Heart left ventricle (tissue), 11 donors: ENCODE results near the gene FSD2. TPM values are rescaled to one million over a fixed set of nuclear protein-coding genes. Genes with fewer than 3 reads are reported as not detected.

Experiments used
- polyA plus RNA-seq, 2 donors: library from polyadenylated mRNA; stranded (reverse); fragments of 200-250 nt; gene quantifications; one replicate each; pipeline ENCODE4 v1.2.3, GENCODE V29; 2013
- total RNA-seq, 9 donors: library from RNA; depleted of rRNA in 2 of 9; stranded (reverse); fragments of >200 nt in 2 of 9; fragmentation: NEBNext Ultra II Directional in 3 of 9; extraction: Animal tissue kit (Norgen Biotek cat#: 25700) in 3 of 9; gene quantifications; one replicate each; pipeline versions ENCODE4 v1.1.0 to v1.2.4, GENCODE V29; 2016 to 2023
- donor health status: ischemic (EF 13 %, LVEDD 7.1; RV severe dilation, severe dysfunction).
- donor health status: healthy with polysubstance abuse.
- donor health status: DM: no; HTN: yes; CAD: no.
- donor health status: DM: no; HTN: no; CAD: no.
- donor health status: ischemic (EF 25% LVEDD 5.7; RV mildly dilated, moderate dysfunction).
- donor health status: healthy.
- donor health status: DM: yes; HTN: yes; CAD: no.
- donor health status: PGD.
- donor health status: nonischemic (EF 23%, LVEDD 6.1; RV moderate dilation, normal function).

The FSD2 gene
- total and polyA plus RNA-seq, 11 donors: 3.6 to 140 (median 66.0) TPM

Other genes with a start within 250 kb of the FSD2 start
- 1 to 10 TPM in 3 of 9 donors, under 1 TPM in 5, not detected in 1; 0.07 to 8.7 (median 0.77) TPM for gene CPEB1, start 158.7 kb downstream of the FSD2 start, total RNA-seq
- gene CPEB1, start 158.7 kb downstream of the FSD2 start, polyA plus RNA-seq: under 1 TPM; 0.12 to 0.19 TPM
- gene AP3B2, start 96.2 kb downstream of the FSD2 start, total RNA-seq: 1 to 10 TPM in 1 of 9 donors, under 1 TPM in 5, not detected in 3; 0.22 to 5.2 (median 0.54) TPM
- under 1 TPM; 0.06 to 0.11 TPM for gene AP3B2, start 96.2 kb downstream of the FSD2 start, polyA plus RNA-seq
- 1 to 10 TPM; 4.6 to 9.1 (median 6.3) TPM for gene WHAMM, start 3.6 kb upstream of the FSD2 start, total RNA-seq
- gene WHAMM, start 3.6 kb upstream of the FSD2 start, polyA plus RNA-seq: 1 to 10 TPM; 2.8 to 7.4 TPM
- 10 to 100 TPM; 30.4 to 60.5 (median 38.2) TPM for gene HOMER2, start 146.7 kb upstream of the FSD2 start, total RNA-seq
- gene HOMER2, start 146.7 kb upstream of the FSD2 start, polyA plus RNA-seq: 10 to 100 TPM; 15.2 to 16.9 TPM
- gene RAMAC, start 180.1 kb upstream of the FSD2 start, total RNA-seq: 10 to 100 TPM; 11.0 to 17.0 (median 14.9) TPM
- gene RAMAC, start 180.1 kb upstream of the FSD2 start, polyA plus RNA-seq: 10 to 100 TPM; 13.9 to 25.5 TPM
- gene C15orf40, start 205.6 kb upstream of the FSD2 start, total RNA-seq: 10 to 100 TPM in 5 of 9 donors, 1 to 10 TPM in 4; 6.0 to 17.0 (median 10.5) TPM
- gene C15orf40, start 205.6 kb upstream of the FSD2 start, polyA plus RNA-seq: 1 to 10 TPM; 6.7 to 9.2 TPM